Hepatocyte (in vitro differentiated cells): ENCODE results near the gene PARN.

ENCODE experiments used
- CTCF ChIP-seq: fragments of 200-600 bp; sonication (generic); IDR thresholded peaks from 2 replicates; pipeline ENCODE4 v1.5.1; 2016; ENCODE audit warnings: antibody characterized with exemption, mild to moderate bottlenecking; ENCODE audit not compliant: poor library complexity
- EZH2phosphoT487 ChIP-seq: fragments of 200-600 bp; sonication (generic); IDR thresholded peaks from one replicate; pipeline ENCODE4 v1.6.1; 2018; ENCODE audit warnings: antibody characterized with exemption, mild to moderate bottlenecking, low read depth, moderate library complexity; ENCODE audit not compliant: unreplicated experiment, severe bottlenecking

- no peak for TF ChIP-seq CTCF
- no peak for TF ChIP-seq EZH2phosphoT487
Observed at GRCh38 chr16:14650629-14651028, 20.6 kb upstream of the PARN start.
